Activated CD4-positive, alpha-beta T cell treated with anti-CD3 and anti-CD28 coated beads for 1 hour (primary cell): ENCODE data around the gene DNAH2.

ENCODE experiments used
- DNase-seq: peaks from one replicate; pipeline ENCODE4 v3.0.0-alpha.2; 2020

The DNAH2 gene

DNA sequence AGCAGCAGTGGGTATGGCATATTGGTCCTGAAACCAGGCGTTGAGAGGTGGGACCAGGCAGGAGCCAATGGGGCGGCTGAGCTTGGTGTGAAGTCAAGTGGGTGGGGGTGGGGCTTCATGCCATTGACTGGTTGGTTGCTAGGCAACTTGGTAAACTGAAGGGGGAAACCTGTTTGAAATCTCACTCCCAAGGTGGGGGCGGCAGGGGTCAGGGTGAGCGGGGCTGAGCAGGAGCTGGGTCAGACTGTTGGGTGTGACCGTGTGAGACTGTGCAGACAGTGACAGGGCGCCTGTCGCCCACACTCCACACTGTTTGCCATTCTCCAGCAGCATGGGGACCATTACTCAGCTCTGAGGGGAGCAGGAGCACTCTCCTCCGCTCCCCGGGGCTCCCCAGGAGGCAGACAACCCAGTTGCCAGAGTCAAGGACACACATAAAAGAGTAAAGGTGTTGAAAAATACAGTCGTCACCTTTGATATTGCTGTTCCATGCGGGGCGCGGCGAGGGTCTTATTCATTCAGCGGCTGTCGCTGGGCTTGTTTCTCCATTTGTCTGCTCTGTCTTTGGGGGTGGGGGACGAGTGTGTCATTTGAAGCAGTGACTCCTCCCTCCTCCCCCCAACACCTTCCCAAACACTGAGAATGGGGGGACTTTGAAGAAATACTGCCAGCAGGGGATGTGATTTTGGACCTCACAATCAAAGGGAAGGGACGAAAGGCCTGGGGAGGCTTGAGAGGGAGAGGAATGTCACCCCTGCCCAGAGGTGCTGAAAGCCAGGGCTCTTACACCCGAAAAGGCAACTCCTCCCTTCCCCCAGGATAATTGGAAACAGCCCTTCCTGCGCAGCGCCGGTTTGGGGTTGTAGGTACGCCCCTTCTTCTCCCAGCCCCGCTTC is 13.7 kb upstream of the DNAH2 start:
- no peak for DNase-seq

DNA sequence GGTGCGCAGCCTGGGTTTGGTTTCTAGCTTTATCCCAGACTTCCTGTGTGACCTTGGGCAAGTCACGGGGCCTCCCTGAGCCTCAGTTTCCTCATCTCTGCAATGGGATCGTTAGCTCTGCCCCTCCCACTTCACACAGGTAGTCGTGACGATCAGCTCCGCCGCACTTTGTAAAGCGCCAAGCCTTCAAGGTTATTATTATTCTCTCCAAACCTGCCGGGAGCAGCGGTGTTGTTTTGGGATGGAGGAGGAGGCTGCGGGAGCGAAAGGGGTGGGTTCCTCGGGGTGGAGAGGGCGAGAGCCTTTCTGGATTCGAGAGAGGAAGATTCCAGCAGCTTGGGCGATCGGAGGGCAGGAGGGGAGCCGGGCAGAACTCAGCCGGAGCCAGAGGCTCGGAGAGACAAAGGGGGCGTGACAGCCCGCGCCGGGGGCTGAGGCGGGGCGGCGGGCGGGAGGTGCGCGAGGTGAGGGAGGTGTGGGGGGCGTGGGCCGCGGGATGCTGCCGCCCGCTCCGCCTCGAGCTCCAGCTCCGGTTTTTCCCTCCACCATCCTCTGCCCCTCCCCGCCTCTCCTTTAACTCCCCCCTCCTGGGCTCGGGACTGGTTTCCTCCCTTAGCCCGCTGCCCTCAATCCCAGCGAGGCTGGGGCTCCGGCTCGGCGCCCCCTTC is 12.8 kb upstream of the DNAH2 start, which contains the start of gene EFNB3:
Gene EFNB3 (plus strand): TSS at position 602 of the 668 bp plus-strand sequence. CDS start 397 bp downstream, outside the sequence.
- no peak for DNase-seq

DNA sequence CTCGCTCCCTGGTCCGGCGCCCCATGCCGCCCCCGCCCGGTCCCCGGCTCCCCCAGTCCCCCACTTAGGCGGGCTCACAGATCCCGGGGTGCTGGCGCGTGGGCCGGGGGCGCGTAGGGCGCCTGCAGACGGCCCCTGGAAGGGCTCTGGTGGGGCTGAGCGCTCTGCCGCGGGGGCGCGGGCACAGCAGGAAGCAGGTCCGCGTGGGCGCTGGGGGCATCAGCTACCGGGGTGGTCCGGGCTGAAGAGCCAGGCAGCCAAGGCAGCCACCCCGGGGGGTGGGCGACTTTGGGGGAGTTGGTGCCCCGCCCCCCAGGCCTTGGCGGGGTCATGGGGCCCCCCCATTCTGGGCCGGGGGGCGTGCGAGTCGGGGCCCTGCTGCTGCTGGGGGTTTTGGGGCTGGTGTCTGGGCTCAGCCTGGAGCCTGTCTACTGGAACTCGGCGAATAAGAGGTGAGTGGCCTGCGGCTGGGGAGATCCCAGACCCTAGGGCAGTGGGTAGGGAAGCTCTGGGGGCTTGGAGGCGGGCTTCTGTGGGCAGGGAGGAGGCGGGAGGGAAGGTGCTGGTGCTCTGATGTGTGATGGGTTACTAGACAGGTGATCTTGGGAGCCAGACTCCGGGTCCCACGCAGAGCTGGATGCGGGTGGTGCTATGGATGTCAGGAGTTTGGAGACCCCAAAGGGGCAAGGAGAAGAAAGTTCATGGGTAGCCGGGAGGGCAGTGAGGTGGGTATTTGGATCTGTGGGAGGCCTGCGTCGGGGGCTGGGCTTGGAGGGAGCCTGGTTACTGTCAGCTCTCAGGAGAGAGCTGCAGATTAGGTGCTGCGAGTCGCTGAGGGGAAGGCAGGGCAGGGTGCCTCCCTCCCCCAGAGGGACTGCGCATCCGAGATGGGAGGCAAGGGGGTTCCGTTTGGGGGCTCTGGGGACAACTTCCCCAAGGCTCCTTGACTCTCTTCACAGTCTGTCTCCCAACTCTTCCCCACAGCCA is 12.0 kb upstream of the DNAH2 start:
- DNase-seq = no peak

DNA sequence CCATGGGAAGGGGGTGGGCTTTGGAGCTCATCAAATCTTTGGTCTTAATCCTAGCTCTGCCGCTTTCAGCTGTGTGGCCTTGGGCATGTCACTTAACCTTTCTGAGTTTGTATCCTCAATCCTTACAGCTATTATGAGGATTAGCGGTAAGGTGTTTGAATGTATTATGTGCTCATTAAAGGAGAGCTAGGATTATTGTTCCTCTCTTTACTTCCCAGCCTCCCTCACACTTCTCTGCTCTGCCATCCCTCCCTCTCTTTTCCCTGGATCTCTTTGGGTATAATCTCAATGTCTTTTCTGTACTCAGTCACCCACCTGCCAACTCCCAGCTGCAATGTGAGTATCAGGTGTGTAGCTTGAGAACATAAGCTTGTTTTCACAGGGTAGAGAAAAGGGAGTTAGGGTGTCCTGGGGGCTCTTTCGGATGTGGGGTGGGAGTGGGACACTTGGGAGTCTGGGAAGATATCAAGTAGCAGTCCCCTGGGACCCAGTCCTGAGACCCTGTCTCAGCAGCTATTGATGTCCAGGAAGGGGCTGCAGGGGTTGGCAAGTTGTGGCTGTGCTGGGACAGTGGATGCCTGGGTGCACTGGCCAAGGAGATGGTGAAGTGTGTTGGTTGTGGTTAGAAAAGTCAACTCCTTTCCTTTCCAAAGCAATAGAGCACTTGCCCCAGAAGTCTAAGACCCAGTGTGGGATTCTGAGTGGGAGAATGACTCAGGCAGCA is 10.8 kb upstream of the DNAH2 start:
- DNase-seq = no peak

DNA sequence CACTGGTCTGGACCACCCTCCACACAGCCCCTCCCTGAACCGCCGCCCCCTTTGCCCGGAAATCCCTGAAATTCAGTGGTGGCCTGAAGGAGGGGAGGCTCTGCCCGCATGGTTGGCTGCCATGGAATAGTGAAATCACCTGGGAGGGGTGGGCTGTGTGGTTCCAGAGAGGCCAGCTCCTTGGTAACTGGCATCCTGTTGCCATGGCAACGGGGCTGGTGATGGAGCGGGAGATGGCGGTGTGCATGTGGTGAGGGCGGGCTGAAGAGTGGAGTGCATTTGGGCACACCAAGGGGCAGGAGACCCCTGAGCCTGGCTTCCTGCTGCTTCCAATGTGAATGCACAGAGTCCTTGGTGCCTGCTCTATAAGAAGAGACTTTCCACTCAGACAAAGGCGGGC is 10.1 kb upstream of the DNAH2 start:
- no peak for DNase-seq

DNA sequence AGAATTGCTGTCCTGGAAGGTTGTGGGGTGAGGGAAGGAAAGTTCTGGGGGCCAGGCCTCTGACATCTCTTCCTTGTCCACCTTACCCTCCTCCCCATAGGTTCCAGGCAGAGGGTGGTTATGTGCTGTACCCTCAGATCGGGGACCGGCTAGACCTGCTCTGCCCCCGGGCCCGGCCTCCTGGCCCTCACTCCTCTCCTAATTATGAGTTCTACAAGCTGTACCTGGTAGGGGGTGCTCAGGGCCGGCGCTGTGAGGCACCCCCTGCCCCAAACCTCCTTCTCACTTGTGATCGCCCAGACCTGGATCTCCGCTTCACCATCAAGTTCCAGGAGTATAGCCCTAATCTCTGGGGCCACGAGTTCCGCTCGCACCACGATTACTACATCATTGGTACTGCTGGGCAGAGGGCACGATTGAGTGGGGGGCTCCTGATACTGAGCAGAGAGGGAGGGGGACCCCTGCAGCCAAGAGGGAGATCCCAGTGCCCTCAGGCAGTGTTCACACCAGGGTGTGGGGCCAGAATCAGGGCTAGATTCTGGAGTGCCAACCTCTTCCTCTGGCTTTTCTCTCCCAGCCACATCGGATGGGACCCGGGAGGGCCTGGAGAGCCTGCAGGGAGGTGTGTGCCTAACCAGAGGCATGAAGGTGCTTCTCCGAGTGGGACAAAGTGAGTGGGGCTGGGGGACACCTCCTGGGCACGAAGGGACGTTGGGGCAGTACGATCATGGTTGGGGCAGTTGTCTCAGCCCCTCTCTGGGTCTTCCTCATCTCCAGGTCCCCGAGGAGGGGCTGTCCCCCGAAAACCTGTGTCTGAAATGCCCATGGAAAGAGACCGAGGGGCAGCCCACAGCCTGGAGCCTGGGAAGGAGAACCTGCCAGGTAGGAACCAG is 9.4 kb upstream of the DNAH2 start:
- no peak for DNase-seq

DNA sequence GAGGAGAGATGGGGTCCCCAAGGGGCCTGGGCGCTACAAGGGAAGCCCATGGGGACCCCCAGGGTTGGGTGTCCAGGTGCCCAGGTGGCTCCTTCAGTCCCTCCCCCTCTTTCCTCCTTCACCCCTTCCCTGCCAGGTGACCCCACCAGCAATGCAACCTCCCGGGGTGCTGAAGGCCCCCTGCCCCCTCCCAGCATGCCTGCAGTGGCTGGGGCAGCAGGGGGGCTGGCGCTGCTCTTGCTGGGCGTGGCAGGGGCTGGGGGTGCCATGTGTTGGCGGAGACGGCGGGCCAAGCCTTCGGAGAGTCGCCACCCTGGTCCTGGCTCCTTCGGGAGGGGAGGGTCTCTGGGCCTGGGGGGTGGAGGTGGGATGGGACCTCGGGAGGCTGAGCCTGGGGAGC is 8.5 kb upstream of the DNAH2 start:
- DNase-seq = no peak

DNA sequence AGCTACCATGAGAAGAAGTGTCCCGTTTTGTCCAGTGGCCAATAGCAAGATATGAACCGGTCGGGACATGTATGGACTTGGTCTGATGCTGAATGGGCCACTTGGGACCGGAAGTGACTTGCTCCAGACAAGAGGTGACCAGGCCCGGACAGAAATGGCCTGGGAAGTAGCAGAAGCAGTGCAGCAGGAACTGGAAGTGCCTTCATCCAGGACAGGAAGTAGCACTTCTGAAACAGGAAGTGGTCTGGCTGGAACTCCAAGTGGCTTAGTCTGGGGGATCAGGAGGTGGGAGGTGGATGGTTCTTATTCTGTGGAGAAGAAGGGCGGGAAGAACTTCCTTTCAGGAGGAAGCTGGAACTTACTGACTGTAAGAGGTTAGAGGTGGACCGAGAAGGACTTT is 7.2 kb upstream of the DNAH2 start:
- DNase-seq = no peak

DNA sequence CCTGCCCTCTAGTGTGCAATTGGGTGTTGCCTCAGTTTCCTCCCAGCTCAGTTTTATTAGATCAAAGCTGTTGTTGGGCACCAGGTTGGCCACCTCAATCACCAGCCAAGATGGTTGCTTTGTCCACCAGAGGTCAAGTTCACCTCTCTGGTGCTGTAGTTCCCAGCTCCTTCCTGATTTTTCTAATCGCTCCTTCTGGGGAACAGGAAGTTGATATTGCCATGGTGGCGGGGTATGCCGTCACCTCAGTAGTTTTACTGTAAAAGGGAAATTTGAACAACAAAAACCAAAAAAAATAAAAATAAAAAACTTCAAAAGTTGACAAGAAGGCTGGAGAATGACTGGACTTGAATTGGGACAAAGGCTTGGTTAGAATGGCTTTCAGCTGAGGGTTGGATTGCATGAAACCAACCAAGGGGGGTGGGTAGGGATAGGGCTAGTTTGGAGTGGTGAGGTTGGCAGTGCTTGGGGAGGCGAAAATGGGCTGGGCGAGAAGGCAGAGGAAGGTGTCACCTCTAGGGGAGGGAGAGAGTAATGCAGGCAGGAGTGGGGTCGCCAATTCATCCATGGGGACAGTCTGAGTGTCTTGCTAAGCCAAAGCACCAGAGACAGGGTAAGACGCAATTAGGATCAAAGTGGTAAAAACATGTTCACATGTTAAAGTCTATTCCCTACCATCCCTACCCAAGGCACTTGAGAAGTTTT is 6.3 kb upstream of the DNAH2 start:
- no peak for DNase-seq

DNA sequence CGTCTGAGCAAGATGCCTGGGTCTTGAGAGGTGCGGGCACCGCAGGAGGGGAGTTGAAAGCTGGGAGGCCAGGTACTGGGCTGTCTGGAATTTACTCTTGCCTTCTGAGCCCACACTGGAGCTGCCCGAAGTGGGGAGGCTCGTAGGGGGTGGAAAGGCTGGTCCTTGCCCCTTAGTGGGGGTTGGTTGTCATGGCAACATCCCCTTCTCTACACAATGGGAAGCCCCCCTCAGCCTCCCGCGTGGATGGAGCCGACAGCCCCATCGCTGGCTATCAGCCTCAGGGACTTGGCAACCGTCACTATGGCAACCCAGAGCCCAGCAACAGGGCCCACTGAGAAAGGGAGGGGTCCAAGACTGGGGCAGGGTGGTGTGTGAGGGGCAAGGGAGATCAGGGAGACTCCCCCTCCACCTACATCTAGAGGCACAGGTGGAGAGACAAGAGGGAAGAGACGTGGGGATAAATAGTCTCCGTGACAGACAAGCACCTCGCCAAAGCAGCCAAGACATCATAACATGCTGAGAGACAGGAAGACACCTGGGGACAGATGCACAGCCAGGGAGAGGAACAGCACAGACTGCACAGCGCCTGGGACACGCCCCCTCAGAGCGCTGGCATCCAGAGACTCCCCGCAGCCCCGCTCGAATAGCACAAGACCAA is 5.3 kb upstream of the DNAH2 start:
- no peak for DNase-seq

DNA sequence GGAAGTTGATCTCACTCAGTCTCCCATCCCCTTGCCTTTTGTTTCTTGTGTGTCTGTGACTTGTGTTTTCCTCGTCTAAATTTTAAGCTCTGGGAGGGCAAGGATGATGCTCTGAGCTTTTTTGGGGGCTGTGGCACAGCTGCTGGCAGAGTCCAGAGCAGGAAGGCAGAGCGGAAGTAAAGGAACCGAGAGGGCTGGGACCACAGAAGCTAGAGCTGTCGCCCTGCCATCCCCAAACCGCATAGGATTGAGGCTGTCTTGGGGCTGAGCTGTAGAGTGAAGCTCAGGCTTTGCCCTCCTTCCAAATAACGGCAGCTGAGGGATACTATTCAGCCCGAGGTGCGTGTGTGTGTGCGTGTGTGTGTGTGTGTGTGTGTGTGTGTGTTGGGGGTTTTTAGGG is 3.8 kb upstream of the DNAH2 start:
- no peak for DNase-seq

DNA sequence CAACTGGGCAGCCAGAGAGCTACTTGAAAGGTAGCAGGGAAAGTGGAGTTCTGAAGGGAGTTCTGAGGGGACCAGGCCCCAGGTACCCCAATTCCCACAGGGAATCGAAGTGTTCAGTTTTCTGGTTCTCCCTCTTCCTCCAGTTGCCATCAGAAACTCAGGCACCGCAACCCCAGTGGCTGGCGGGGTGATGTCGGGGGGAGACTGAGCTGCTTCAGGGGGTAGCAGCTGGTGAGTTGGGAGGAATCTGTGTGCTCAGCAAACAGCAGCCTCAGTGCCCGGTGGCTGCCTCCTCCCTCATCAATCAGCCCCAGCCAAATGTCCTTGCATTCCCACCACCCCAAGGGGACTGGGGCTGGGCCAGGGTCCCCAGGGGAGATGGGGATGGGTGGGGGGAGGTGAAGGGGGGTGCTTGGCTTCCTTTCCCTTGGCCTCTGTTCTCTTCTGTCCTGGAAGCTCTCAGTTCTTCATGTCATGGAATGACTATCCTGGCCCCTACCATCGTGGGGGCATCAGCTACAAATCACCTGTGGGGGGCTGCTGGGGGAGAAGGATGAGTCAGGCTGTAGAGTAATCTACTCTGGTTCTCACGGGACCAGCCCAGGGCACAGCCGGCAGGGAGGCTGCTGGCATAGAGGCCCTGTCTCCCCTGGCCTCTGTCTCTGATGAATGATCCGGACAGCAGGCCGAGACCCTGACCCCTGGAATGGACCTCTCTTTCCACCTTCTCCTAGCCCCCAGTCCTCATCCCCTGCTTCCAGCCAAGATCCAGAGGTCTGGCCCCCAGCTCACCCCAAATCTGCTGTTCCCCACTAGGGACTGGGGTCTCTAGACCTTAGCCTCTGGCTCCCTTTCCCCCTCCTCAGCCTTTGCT is 2.6 kb upstream of the DNAH2 start:
- no peak for DNase-seq

DNA sequence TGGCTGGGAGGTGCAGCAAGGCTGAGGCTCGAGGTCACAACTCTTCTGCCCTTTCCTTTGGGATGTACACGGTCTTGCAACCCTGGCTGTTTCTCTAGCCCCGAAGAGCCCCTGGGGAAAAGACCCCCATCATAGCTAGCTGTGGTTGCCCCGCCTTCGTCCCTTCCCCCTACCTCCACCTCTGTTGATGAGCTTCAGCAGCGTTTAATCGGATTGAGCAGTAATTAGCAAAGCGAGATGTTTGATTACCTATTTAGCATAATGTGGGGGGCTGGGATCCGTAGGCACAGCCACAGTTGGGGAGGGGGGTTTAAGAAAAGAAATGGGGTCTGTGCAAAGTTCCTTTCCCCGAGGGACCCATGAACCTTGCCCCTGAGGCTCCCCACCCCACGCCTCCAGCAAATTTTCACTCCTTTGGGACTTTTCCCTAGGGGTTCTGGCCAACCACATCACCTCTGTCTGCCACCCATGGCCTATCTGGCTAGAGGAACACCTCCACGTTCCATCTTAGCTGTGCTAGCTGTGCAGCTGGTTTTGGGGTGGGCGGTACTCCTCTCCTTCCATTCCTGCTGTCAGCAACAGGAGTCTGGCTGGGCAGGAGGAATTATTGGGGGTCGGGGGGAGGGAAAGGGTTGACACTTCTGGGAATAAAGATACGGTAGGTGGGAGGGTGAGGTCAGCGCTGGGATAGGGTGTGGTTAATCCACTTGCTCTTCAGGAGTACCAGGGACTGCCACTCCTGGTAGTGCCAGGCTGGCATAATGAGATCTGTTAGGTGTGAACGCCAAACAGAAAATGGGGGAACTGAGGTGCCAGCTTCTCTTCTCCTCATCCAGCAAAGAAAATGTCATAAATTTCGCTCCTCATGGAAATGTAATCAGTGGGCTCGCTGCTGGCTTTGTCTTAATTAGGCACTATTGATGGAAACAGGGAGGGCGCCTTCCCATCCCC is 1.3 kb upstream of the DNAH2 start:
- no peak for DNase-seq

DNA sequence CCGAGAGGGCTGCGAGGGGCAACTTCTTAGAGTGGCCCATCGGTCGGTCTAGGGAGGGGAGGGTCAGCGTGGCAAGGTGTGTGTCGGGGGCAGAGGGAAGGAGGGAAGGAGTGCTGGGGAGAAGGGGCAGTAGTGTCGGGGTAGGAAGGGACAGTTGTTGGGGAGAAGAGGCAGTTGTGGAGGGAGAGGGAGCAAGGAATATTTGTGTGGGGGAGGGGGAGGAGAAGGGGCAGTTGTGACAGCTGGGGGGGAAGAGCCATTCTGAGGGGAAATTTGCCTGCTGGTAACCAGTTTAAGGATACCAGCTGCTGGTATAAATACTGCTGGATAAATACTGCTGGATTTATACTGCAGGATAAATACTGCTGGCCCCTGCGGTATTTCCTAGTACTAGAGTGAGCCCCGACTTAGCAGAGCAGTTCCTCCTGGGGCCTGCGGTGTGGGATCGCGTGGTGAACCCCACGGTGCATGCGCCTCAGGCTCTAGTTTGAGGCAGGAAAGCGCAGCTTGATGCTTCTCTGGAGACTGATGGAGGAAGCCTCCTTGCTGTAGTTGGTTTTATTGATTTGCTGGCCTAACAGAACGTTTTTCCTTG is 309 bp downstream of the DNAH2 start:
- DNase-seq = no peak

DNA sequence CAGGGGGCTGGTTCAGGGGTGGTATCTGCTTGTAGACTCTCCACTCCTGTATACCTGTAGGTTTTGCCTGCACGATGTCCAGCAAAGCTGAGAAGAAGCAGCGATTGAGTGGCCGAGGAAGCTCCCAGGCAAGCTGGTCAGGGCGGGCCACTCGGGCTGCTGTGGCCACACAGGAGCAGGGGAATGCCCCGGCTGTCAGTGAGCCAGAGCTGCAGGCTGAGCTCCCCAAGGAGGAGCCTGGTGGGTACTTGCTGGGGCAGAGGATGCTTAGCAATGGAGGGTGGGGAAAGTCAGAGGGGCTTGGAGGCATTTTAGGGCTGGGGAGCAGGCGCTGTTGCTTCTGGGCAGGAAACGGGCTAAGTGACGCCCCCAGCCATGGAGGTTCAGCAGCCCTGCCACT is 2.1 kb downstream of the DNAH2 start:
- no peak for DNase-seq

DNA sequence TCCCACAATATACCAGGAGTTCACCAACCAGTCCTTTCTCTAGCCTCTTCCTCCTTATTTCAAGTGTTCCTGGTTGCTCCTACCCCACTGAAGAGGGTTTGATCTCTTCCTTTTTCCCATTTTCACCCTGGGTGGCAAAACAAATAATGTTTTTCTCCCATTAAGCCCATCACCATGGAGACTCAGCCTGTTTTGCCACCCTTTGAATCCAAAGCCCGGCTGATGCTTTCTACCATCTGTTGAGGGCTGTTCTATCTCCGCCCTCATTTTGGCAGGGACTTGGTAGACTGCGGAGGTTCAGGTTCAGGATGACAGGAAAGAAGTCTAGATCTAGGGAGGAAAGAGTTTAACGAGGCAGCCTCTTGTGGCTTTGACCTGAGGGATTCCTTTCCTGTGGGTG is 2.6 kb downstream of the DNAH2 start:
- DNase-seq = no peak

DNA sequence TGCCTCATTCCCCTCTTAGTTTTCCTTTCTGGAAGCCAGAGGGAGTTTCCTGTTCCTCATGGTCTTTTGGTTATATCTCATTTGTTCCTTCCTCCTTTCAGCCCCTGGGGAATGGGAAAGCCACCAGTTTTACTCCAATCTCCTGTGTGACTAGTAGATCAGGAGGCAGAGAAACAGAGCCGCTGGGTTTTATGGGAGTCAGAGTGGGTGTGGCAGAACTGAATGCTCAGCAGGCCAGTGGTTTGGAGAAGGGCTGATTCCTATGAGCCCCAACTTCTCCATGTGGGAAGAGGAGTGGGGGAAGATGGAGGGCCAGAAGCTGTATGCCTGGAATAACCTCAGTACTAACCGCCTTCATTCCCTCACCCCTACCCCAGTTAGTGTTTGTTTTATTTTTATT is 4.1 kb downstream of the DNAH2 start:
- DNase-seq = no peak
